HEK293 (cell line): ENCODE results near the gene MICAL3.
"Not testable (repeated sequence)": the region's sequence is repeated elsewhere in the genome, so short reads cannot be mapped to it uniquely, and the experiment has no call there.

Experiments used
- CTCF ChIA-PET: fragments of 350-600 bp; formaldehyde crosslinking; extraction: SDS; loops from one replicate; lab custom pipeline; 2021; ENCODE audit warnings: antibody characterized with exemption; lab: Yijun Ruan, JAX
- POLR2A ChIA-PET: fragments of 300-600 bp; formaldehyde crosslinking; extraction: SDS; loops from one replicate; lab custom pipeline; 2020; ENCODE audit warnings: antibody characterized with exemption, inconsistent platforms; lab: Yijun Ruan, JAX
- H3K27ac ChIP-seq: fragments of 200-500 bp; sonication (Bioruptor generic); 2 replicates; pipeline ENCODE4 v1.5.1; 2014; ENCODE audit warnings: low read depth, low read length, control low read depth, inconsistent platforms; ENCODE audit errors: extremely low read depth
- H3K36me3 ChIP-seq, 2 experiments: fragments of 200-500 bp in 1 of 2; sonication (Bioruptor generic) in 1 of 2; 1 replicate in 1 of 2; 2 replicates in 1 of 2; pipeline ENCODE4 v1.5.1; 2014 to 2017; ENCODE audit warnings: inconsistent platforms in 2 of 2, low read length in 2 of 2; ENCODE audit not compliant: control insufficient read depth in 2 of 2, insufficient read depth in 1 of 2
- H3K4me1 ChIP-seq: fragments of 200-500 bp; sonication (Bioruptor generic); 2 replicates; pipeline ENCODE4 v1.5.1; 2014; ENCODE audit warnings: mild to moderate bottlenecking, low read length, inconsistent platforms; ENCODE audit not compliant: control insufficient read depth, insufficient read depth
- H3K4me3 ChIP-seq: 2 replicates; pipeline ENCODE4 v1.5.1; 2011; ENCODE audit warnings: low read depth, mild to moderate bottlenecking, control low read depth, low read length, moderate library complexity
- H3K9me3 ChIP-seq: fragments of 200-500 bp; sonication (Bioruptor generic); 2 replicates; pipeline ENCODE4 v1.5.1; 2014; ENCODE audit warnings: low read depth, low read length, inconsistent platforms; ENCODE audit not compliant: control insufficient read depth, insufficient read depth
- BCL11A ChIP-seq: fragments of 450-650 bp; formaldehyde crosslinking; IDR thresholded peaks from 2 replicates; pipeline ENCODE4 v1.5.1; 2016; ENCODE audit warnings: low read depth, missing biosample characterization, missing genetic modification characterization
- EGR2 ChIP-seq: fragments of 450-650 bp; formaldehyde crosslinking; IDR thresholded peaks from 2 replicates; pipeline ENCODE4 v1.5.1; 2016; ENCODE audit warnings: low read depth, missing biosample characterization, missing genetic modification characterization
- FEZF1 ChIP-seq: fragments of 450-650 bp; formaldehyde crosslinking; IDR thresholded peaks from 2 replicates; pipeline ENCODE4 v1.5.1; 2016; ENCODE audit warnings: missing biosample characterization, missing genetic modification characterization
- PRDM4 ChIP-seq: fragments of 450-650 bp; formaldehyde crosslinking; IDR thresholded peaks from 2 replicates; pipeline ENCODE4 v1.5.1; 2017; ENCODE audit warnings: missing biosample characterization, missing genetic modification characterization
- SP2 ChIP-seq: fragments of 450-650 bp; formaldehyde crosslinking; IDR thresholded peaks from 2 replicates; pipeline ENCODE4 v1.5.1; 2016; ENCODE audit warnings: missing biosample characterization, missing genetic modification characterization
- ZEB2 ChIP-seq: fragments of 450-650 bp; formaldehyde crosslinking; IDR thresholded peaks from 2 replicates; pipeline ENCODE4 v1.5.1; 2016; ENCODE audit warnings: missing biosample characterization, missing genetic modification characterization
- ZNF341 ChIP-seq: fragments of 450-650 bp; formaldehyde crosslinking; IDR thresholded peaks from 2 replicates; pipeline ENCODE4; 2016; ENCODE audit warnings: low read depth, missing biosample characterization, missing genetic modification characterization
- ZNF354C ChIP-seq: fragments of 450-650 bp; formaldehyde crosslinking; IDR thresholded peaks from 2 replicates; pipeline ENCODE4 v1.5.1; 2016; ENCODE audit warnings: missing biosample characterization, missing genetic modification characterization, low read depth, borderline replicate concordance
- ZNF561 ChIP-seq: fragments of 450-650 bp; IDR thresholded peaks from 2 replicates; pipeline ENCODE4 v1.5.1; 2018; ENCODE audit warnings: missing biosample characterization, missing genetic modification characterization, borderline replicate concordance
- ZNF585B ChIP-seq: fragments of 450-650 bp; formaldehyde crosslinking; IDR thresholded peaks from 2 replicates; pipeline ENCODE4 v1.5.1; 2016; ENCODE audit warnings: missing biosample characterization, missing genetic modification characterization
- ZNF701 ChIP-seq: fragments of 450-650 bp; formaldehyde crosslinking; IDR thresholded peaks from 2 replicates; pipeline ENCODE4 v1.5.1; 2016; ENCODE audit warnings: missing biosample characterization, missing genetic modification characterization
- TF ChIP-seq, protein P1 (sequence below): fragments of 450-650 bp; formaldehyde crosslinking; IDR thresholded peaks from 2 replicates; pipeline ENCODE4 v1.5.1; 2016; ENCODE audit warnings: missing biosample characterization, missing genetic modification characterization

Gene MICAL3

GRCh38 chr22:17990147-17990546, 34.2 kb downstream of the MICAL3 start (continued):
- TF ChIP-seq FEZF1 (tag by site-specific recombination): no peak

DNA sequence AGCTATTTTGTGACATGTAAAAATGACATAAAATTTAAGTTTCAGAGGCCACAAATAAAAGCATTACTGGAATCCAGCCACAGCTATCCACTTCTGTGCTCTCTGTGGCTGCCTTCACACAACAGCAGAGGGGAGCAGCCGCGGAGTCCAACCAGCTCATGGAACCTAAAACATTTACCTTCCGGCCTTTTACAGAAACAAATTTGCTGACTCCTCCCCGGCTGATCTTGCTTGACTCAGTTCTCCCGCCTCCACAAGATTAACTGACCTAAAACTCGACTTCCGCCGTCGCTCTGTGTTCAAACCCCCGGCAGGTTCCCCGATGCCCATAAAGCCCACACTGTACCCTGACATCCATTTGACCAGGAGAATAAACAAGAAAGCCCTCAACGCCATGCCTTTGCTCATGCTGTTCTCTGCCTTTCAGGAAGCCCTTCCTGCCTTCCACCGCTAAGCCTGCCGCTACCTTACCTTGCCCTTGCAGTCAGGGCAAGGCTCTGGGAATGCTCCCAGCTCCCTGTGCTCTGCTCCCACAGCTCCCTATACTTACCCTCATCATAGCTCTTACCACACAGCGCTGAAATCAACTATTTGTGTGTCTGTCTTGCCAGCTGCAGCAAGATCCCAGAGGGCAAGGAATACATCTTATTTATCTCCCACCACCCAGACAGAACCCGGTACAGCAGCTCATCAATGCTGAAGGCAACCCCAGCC, 35.4 kb downstream of the MICAL3 start:
- Histone ChIP-seq H3K9me3 (no peaks in the 10 kb centered on the region), H3K4me3 (no peak overlapping the region), H3K36me3 (peaks cover 0 to 4% of the 10 kb centered on the region in 2 experiments; a peak in 1 of 3 replicates), H3K4me1 (peaks cover 6% of the 10 kb centered on the region), H3K27ac (no peak overlapping the region)
- CTCF ChIA-PET: interaction anchor here (1.1 kb wide), 1 partner anchor 10 kb away, joined by 4 read pairs; no protein-coding TSS in a partner anchor
- TF ChIP-seq ZEB2 (tag by site-specific recombination): no peak
- TF ChIP-seq ZNF341: peak; percentile 52
- POLR2A ChIA-PET: no interaction called here

GRCh38 chr22:17985606-17986005, 38.8 kb downstream of the MICAL3 start:
- CTCF ChIA-PET: interaction anchor here (0.6 kb wide), 1 partner anchor 10 kb away, joined by 3 read pairs; no protein-coding TSS in a partner anchor
- TF ChIP-seq ZNF354C (tag by site-specific recombination) (no peak), EGR2 (no peak), BCL11A (no peak), ZNF341 (no peak), ZNF701 (tag by site-specific recombination) (no peak), PRDM4 (tag by site-specific recombination) (no peak), ZNF561 (tag by site-specific recombination) (no peak), SP2 (tag by site-specific recombination) (no peak), ZNF585B (tag by site-specific recombination) (no peak)
- TF ChIP-seq, protein P1, sequence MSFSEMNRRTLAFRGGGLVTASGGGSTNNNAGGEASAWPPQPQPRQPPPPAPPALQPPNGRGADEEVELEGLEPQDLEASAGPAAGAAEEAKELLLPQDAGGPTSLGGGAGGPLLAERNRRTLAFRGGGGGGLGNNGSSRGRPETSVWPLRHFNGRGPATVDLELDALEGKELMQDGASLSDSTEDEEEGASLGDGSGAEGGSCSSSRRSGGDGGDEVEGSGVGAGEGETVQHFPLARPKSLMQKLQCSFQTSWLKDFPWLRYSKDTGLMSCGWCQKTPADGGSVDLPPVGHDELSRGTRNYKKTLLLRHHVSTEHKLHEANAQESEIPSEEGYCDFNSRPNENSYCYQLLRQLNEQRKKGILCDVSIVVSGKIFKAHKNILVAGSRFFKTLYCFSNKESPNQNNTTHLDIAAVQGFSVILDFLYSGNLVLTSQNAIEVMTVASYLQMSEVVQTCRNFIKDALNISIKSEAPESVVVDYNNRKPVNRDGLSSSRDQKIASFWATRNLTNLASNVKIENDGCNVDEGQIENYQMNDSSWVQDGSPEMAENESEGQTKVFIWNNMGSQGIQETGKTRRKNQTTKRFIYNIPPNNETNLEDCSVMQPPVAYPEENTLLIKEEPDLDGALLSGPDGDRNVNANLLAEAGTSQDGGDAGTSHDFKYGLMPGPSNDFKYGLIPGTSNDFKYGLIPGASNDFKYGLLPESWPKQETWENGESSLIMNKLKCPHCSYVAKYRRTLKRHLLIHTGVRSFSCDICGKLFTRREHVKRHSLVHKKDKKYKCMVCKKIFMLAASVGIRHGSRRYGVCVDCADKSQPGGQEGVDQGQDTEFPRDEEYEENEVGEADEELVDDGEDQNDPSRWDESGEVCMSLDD (tag by site-specific recombination): no peak
- TF ChIP-seq, all 188 proteins: peak for 0
- Histone ChIP-seq H3K4me1 (peaks cover 9% of the 10 kb centered on the region), H3K36me3 (peaks cover 0 to 4% of the 10 kb centered on the region in 2 experiments; a peak in 1 of 3 replicates), H3K4me3 (no peak overlapping the region), H3K9me3 (no peaks in the 10 kb centered on the region), H3K27ac (no peak overlapping the region)
- POLR2A ChIA-PET: no interaction called here

DNA sequence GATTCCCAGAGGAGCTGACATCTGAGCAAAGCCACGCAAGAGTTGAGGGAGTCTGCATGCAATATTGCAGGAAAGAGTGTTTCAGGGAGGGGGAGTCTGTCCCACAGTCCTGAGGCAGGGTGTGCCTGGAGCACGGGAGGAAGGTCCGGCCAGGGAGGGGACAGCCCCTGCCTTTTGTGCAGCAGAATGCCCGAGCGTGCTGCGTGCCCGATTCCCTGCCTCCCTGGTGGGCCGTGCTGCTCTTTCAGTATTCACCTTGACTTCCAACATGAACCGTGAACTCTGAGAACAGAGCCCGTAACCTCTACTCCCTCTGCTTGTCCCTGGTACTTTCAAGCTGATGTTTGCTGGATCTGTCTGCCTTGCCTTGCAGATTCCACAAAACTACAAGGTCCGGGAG, 39.3 kb downstream of the MICAL3 start:
- peaks cover 13% of the 10 kb centered on the region for H3K4me1 ChIP-seq
- H3K9me3 ChIP-seq, H3K27ac ChIP-seq, POLR2A ChIA-PET, H3K4me3 ChIP-seq, H3K36me3 ChIP-seq, CTCF ChIA-PET: not testable (repeated sequence)
